HepG2 (cell line): ENCODE results near the gene MNX1. TPM values are rescaled to one million over a fixed set of nuclear protein-coding genes. Genes with fewer than 3 reads are reported as not detected.
A peak's percentile ranks its signal among the peaks of the same experiment; 100 is the strongest.

Source experiments
- ATAC-seq: fragments of 200-7000 bp; cut with Tn5 transposase; 3 replicates; pipeline ENCODE4 v1.9.1; 2020; ENCODE audit warnings: mild to moderate bottlenecking, moderate library complexity
- BruUV-seq: library from RNA; stranded (reverse); fragments of 400-500 nt; replicated peaks from 2 replicates; lab custom pipeline; 2021; lab: Mats Ljungman, UMichigan
- CTCF ChIA-PET: fragments of 300-600 bp; formaldehyde crosslinking; extraction: SDS; loops from one replicate; lab custom pipeline; 2021; ENCODE audit warnings: low total read pairs, inconsistent platforms, low intra/inter-chr PET ratio; lab: Yijun Ruan, JAX
- POLR2A ChIA-PET: fragments of 350-600 bp; sonication (Branson Sonifier 250); formaldehyde crosslinking; loops from one replicate; lab custom pipeline; 2020; ENCODE audit warnings: antibody characterized with exemption, inconsistent platforms; lab: Yijun Ruan, JAX
- DNase-seq: peaks from one replicate; pipeline ENCODE4 v3.0.0-alpha.2; 2015; ENCODE audit warnings: low spot score
- FAIRE-seq: peaks from 3 replicates; lab custom pipeline; 2011; peaks lifted over from hg19 to GRCh38; lab: Jason Lieb, UNC
- H2AFZ ChIP-seq: one replicate; pipeline ENCODE4 v1.6.1; 2011; ENCODE audit warnings: low read length, inconsistent platforms
- H3K27ac ChIP-seq: fragments of 300-600 bp; 3 replicates; pipeline ENCODE4 v1.8.0; 2011; ENCODE audit warnings: mixed run types, mild to moderate bottlenecking, mixed read lengths, low read length, inconsistent platforms; ENCODE audit not compliant: insufficient read depth; ENCODE audit errors: extremely low read length
- H3K27me3 ChIP-seq, 2 experiments: fragments of 200-600 bp in 1 of 2; 2 replicates in 1 of 2; 3 replicates in 1 of 2; pipeline versions ENCODE4 v1.6.0 to v1.8.0; 2011; ENCODE audit warnings: low read length in 2 of 2, mild to moderate bottlenecking in 2 of 2, moderate library complexity in 2 of 2, inconsistent platforms in 1 of 2; ENCODE audit not compliant: insufficient read depth in 2 of 2, control insufficient read depth in 1 of 2
- H3K36me3 ChIP-seq, 2 experiments: fragments of 200-600 bp in 1 of 2; replicated peaks in 1 of 2; 2 replicates in 1 of 2; 3 replicates in 1 of 2; pipeline versions ENCODE4 v1.5.1 to v1.8.0; 2011; ENCODE audit warnings: low read length in 2 of 2, inconsistent platforms in 1 of 2; ENCODE audit not compliant: insufficient read depth in 2 of 2, control insufficient read depth in 1 of 2
- H3K4me1 ChIP-seq: 2 replicates; pipeline ENCODE4 v1.5.1; 2012; ENCODE audit warnings: low read length, inconsistent platforms; ENCODE audit not compliant: insufficient read depth
- H3K4me2 ChIP-seq: 2 replicates; pipeline ENCODE4 v1.6.0; 2011; ENCODE audit warnings: low read depth, low read length, inconsistent platforms
- H3K4me3 ChIP-seq, 3 experiments: fragments of 200-600 bp in 1 of 3; sonication (generic), shearing (Covaris generic) in 1 of 3; replicated peaks in 1 of 3; 2 replicates each; pipeline ENCODE4 v1.5.1; 2011 to 2016; ENCODE audit warnings: low read length in 3 of 3, inconsistent platforms in 2 of 3, low read depth in 2 of 3, mild to moderate bottlenecking in 2 of 3, control low read depth in 1 of 3, mixed read lengths in 1 of 3; ENCODE audit not compliant: insufficient read depth in 1 of 3
- H3K79me2 ChIP-seq: one replicate; pipeline ENCODE4 v1.6.1; 2011; ENCODE audit warnings: low read length, inconsistent platforms; ENCODE audit not compliant: insufficient read depth
- H3K9ac ChIP-seq: 2 replicates; pipeline ENCODE4 v1.6.0; 2011; ENCODE audit warnings: mild to moderate bottlenecking, low read depth, low read length, inconsistent platforms; ENCODE audit not compliant: insufficient read depth
- H3K9me3 ChIP-seq: 2 replicates; pipeline ENCODE4 v1.5.1; 2012; ENCODE audit warnings: mild to moderate bottlenecking, low read length
- H4K20me1 ChIP-seq: 2 replicates; pipeline ENCODE4 v1.6.0; 2011; ENCODE audit warnings: inconsistent platforms, mild to moderate bottlenecking, low read length, moderate library complexity; ENCODE audit not compliant: insufficient read depth
- ATAD3A ChIP-seq: sonication (generic); formaldehyde crosslinking; IDR thresholded peaks from 2 replicates; pipeline ENCODE4 v1.4.0; 2020; ENCODE audit warnings: missing genetic modification reagents
- ATF4 ChIP-seq, 2 experiments: fragments of 450-650 bp in 1 of 2; sonication (generic) in 1 of 2; formaldehyde crosslinking; IDR thresholded peaks; 2 replicates each; pipeline versions ENCODE4 v1.5.0 to v1.8.0; 2020 to 2022; ENCODE audit warnings: mild to moderate bottlenecking in 1 of 2, missing genetic modification reagents in 1 of 2
- BRF2 ChIP-seq: sonication (generic); formaldehyde crosslinking; IDR thresholded peaks from 2 replicates; pipeline ENCODE4 v1.8.1; 2022; ENCODE audit warnings: mild to moderate bottlenecking, missing genetic modification reagents
- CEBPB ChIP-seq: IDR thresholded peaks from 2 replicates; pipeline ENCODE4 v1.6.1; 2011; ENCODE audit warnings: low read depth, low read length, improper control_type of control experiment, borderline replicate concordance
- CEBPG ChIP-seq: IDR thresholded peaks from 2 replicates; pipeline ENCODE4 v1.6.1; 2016
- EED ChIP-seq: sonication (generic); formaldehyde crosslinking; IDR thresholded peaks from 2 replicates; pipeline ENCODE4 v1.5.0; 2020; ENCODE audit warnings: mild to moderate bottlenecking, missing genetic modification reagents
- GLMP ChIP-seq: sonication (generic); formaldehyde crosslinking; IDR thresholded peaks from 2 replicates; pipeline ENCODE4 v1.9.0; 2021; ENCODE audit warnings: missing genetic modification reagents, mild to moderate bottlenecking, borderline replicate concordance
- HNRNPH1 ChIP-seq: fragments of 200-400 bp; formaldehyde crosslinking; optimal IDR thresholded peaks from 2 replicates; pipeline ENCODE3; 2017; ENCODE audit warnings: mild to moderate bottlenecking, low read depth, low read length
- HNRNPL ChIP-seq: fragments of 200-400 bp; formaldehyde crosslinking; IDR thresholded peaks from 2 replicates; pipeline ENCODE4 v1.6.1; 2017; ENCODE audit warnings: mild to moderate bottlenecking, low read depth, low read length
- HNRNPUL1 ChIP-seq: fragments of 200-400 bp; formaldehyde crosslinking; IDR thresholded peaks from 2 replicates; pipeline ENCODE4 v1.6.1; 2017; ENCODE audit warnings: low read depth, mild to moderate bottlenecking, low read length, moderate library complexity
- KAT2B ChIP-seq: fragments of 150-350 bp; IDR thresholded peaks from 2 replicates; pipeline ENCODE4 v1.6.1; 2014; ENCODE audit warnings: low read depth, low read length, borderline replicate concordance
- KAT7 ChIP-seq: IDR thresholded peaks from 2 replicates; pipeline ENCODE4 v1.6.1; 2018; ENCODE audit warnings: borderline replicate concordance, missing compliant biosample characterization
- MAFF ChIP-seq: IDR thresholded peaks from 2 replicates; pipeline ENCODE4 v1.6.1; 2011; ENCODE audit warnings: low read depth, low read length, improper control_type of control experiment
- MXD4 ChIP-seq: IDR thresholded peaks from 2 replicates; pipeline ENCODE4 v1.6.1; 2016; ENCODE audit warnings: mild to moderate bottlenecking, missing biosample characterization, missing genetic modification reagents
- NBN ChIP-seq: fragments of 450-650 bp; conservative IDR thresholded peaks from 2 replicates; pipeline ENCODE4 v1.6.1; 2017
- NR2F6 ChIP-seq, 2 experiments: IDR thresholded peaks; 2 replicates each; pipeline ENCODE4 v1.6.1; 2016; ENCODE audit warnings: antibody characterized with exemption in 1 of 2, mild to moderate bottlenecking in 1 of 2
- ZFP1 ChIP-seq: IDR thresholded peaks from 2 replicates; pipeline ENCODE4 v1.6.1; 2016
- ZNF83 ChIP-seq: sonication (generic); formaldehyde crosslinking; IDR thresholded peaks from 2 replicates; pipeline ENCODE4 v1.4.0; 2020; ENCODE audit warnings: missing genetic modification reagents, mild to moderate bottlenecking, borderline replicate concordance
- WGBS: methylation state at CpG from one replicate; pipeline ENCODE4 v1.1.6; 2017; ENCODE audit warnings: low lambda C conversion rate; 5-methylcytosine and 5-hydroxymethylcytosine counted together
- in situ Hi-C: cut with HindIII; loops from 2 replicates; pipeline ENCODE4 v1.10.0; 2017; ENCODE audit warnings: low pct_unique_long_range_greater_than_20kb; ENCODE audit not compliant: extremely low pct_ligation_motif_present
- intact Hi-C: fragments of 100-400 bp; cut with micrococcal nuclease; formaldehyde crosslinking; loops from one replicate; pipeline ENCODE4 v1.10.0; 2022; ENCODE audit not compliant: unreplicated experiment
- polyA plus RNA-seq, 8 experiments: library from polyadenylated mRNA; depleted of rRNA in 3 of 8; stranded (reverse) in 7 of 8; unstranded in 1 of 8; fragments of >200 nt; fragmentation: Illumina TruSeq in 4 of 8; extraction: Trizol in 4 of 8; gene quantifications; 2 replicates each; pipeline versions ENCODE4 v1.2.1 to v1.2.3, GENCODE V29; 2011 to 2016; ENCODE audit warnings: low read depth in 4 of 8, missing spikeins in 1 of 8, mixed read lengths in 1 of 8; ENCODE audit not compliant: insufficient read depth in 1 of 8
- total RNA-seq, 5 experiments: library from RNA; depleted of rRNA; stranded (reverse); fragments of >200 nt; fragmentation: Illumina TruSeq; extraction: Trizol; gene quantifications; 2 replicates each; pipeline ENCODE4 v1.2.3, GENCODE V29; 2016; ENCODE audit warnings: low read depth in 1 of 5
- TF ChIP-seq, protein P1 (sequence below): IDR thresholded peaks from 2 replicates; pipeline ENCODE4 v1.6.1; 2016; ENCODE audit warnings: mild to moderate bottlenecking, missing biosample characterization, missing genetic modification reagents
- TF ChIP-seq, protein P2 (sequence below): sonication (generic); formaldehyde crosslinking; IDR thresholded peaks from 2 replicates; pipeline ENCODE4 v1.8.0; 2023; ENCODE audit warnings: mild to moderate bottlenecking, missing genetic modification reagents

The MNX1 gene
- total and polyA plus RNA-seq, 2 of the 13 experiments (the other 11 are each of a cell fraction or from before 2014, with no cell fraction given) = 0.94 to 6.1 TPM

- FAIRE-seq (no peak), ATAC-seq (peak; percentile 11; the same call in 1 of the 3 replicates), DNase-seq (no peak)
- H3K79me2 ChIP-seq = no peaks in the 10 kb centered on the region
- H3K36me3 ChIP-seq = peaks cover 0 to 3% of the 10 kb centered on the region in 2 experiments; a peak in 1 of 5 replicates
- CTCF ChIA-PET = no interaction called here
- H3K27ac ChIP-seq = no peak overlapping the region
- H2AFZ ChIP-seq = no peak overlapping the region
- intact Hi-C loops (no loop called here), in situ Hi-C loops (no loop called here)
- peaks cover 0 to 27% of the 10 kb centered on the region in 2 experiments; a peak in 4 of 5 replicates for H3K27me3 ChIP-seq
- peak overlapping the region; percentile 69 for H3K4me2 ChIP-seq
- H4K20me1 ChIP-seq = 0 out of 2 replicates have a peak, but pooled peaks cover 2% of the 10 kb centered on the region
- H3K4me1 ChIP-seq = peaks cover 10% of the 10 kb centered on the region
- H3K9me3 ChIP-seq = no peaks in the 10 kb centered on the region
- POLR2A ChIA-PET = interaction anchor here (1.0 to 2.1 kb wide), 2 partner anchors 9 to 12 kb away, joined by 4 to 9 read pairs; partner anchors contain the start of gene MNX1
- H3K9ac ChIP-seq = no peak overlapping the region
- H3K4me3 ChIP-seq = peak overlapping the region; percentile 23 to 69 (median 56); a peak in 4 of 6 replicates
- WGBS = 54% methylated on average over 25 of the region's 25 CpGs
- BruUV-seq = no TSS peak
- TF ChIP-seq EED (CRISPR knock-in tag) (no peak), ATF4 (CRISPR knock-in tag; IDR thresholded peaks at IDR 0.05) (peak in 1 of 2 experiments; percentile 84; a peak in 1 of 4 replicates), ZNF83 (CRISPR knock-in tag) (no peak), BRF2 (no peak), HNRNPUL1 (no peak), KAT7 (CRISPR knock-in tag) (no peak), CEBPG (CRISPR knock-in tag) (0 out of 2 replicates have a peak, but pooled peaks have one; percentile 30), CEBPB (peak; percentile 33; the same call in 1 of the 2 replicates), MXD4 (CRISPR knock-in tag) (no peak), ATAD3A (CRISPR knock-in tag) (no peak), GLMP (CRISPR knock-in tag) (no peak), NBN (no peak), MAFF (no peak), ZFP1 (CRISPR knock-in tag) (no peak), NR2F6 (IDR thresholded peaks at IDR 0.05) (no peak), NR2F6 (CRISPR knock-in tag; IDR thresholded peaks at IDR 0.05) (no peak), HNRNPH1 (no peak), HNRNPL (no peak), KAT2B (no peak)
- TF ChIP-seq, protein P1, sequence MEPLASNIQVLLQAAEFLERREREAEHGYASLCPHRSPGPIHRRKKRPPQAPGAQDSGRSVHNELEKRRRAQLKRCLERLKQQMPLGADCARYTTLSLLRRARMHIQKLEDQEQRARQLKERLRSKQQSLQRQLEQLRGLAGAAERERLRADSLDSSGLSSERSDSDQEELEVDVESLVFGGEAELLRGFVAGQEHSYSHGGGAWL (CRISPR knock-in tag) = no peak
- TF ChIP-seq, protein P2, sequence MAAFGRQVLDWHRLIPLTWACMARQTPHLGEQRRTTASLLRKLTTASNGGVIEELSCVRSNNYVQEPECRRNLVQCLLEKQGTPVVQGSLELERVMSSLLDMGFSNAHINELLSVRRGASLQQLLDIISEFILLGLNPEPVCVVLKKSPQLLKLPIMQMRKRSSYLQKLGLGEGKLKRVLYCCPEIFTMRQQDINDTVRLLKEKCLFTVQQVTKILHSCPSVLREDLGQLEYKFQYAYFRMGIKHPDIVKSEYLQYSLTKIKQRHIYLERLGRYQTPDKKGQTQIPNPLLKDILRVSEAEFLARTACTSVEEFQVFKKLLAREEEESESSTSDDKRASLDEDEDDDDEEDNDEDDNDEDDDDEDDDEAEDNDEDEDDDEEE = no peak
Measured at GRCh38 chr7:157000741-157001653, 9.5 kb downstream of the MNX1 start.
